HUES64 (cell line): Measurements from ENCODE around the gene ATOH7.

ENCODE experiments used
- H3K27ac ChIP-seq: 2 replicates; pipeline ENCODE4 v1.7.0; 2013; ENCODE audit warnings: low read depth, low read length, inconsistent platforms
- H3K27me3 ChIP-seq: 2 replicates; pipeline ENCODE4 v1.6.1; 2013; ENCODE audit warnings: mild to moderate bottlenecking, low read length; ENCODE audit not compliant: insufficient read depth
- H3K36me3 ChIP-seq: 2 replicates; pipeline ENCODE4 v1.6.1; 2013; ENCODE audit warnings: mild to moderate bottlenecking, low read length; ENCODE audit not compliant: insufficient read depth
- H3K4me1 ChIP-seq: 2 replicates; pipeline ENCODE4 v1.6.1; 2013; ENCODE audit warnings: mild to moderate bottlenecking, low read length, moderate library complexity; ENCODE audit not compliant: insufficient read depth
- H3K4me3 ChIP-seq: 2 replicates; pipeline ENCODE4 v1.5.1; 2013; ENCODE audit warnings: mild to moderate bottlenecking, low read length, moderate library complexity
- H3K9ac ChIP-seq: 2 replicates; pipeline ENCODE4 v1.6.1; 2013; ENCODE audit warnings: mild to moderate bottlenecking, low read depth, low read length
- H3K9me3 ChIP-seq: 2 replicates; pipeline ENCODE4 v1.6.1; 2013; ENCODE audit warnings: low read depth, low read length; ENCODE audit not compliant: insufficient read depth
- WGBS: fragments of 150-250, 120-280 bp; methylation state at CpG from one replicate; pipeline ENCODE4 v1.1.7; 2013; ENCODE audit warnings: missing lambda C conversion rate; 5-methylcytosine and 5-hydroxymethylcytosine counted together

The ATOH7 gene

GRCh38 chr10:68235581-68235980 lies 3.7 kb upstream of the ATOH7 start:
- Histone ChIP-seq H3K36me3 (no peaks in the 10 kb centered on the region), H3K4me3 (no peak overlapping the region), H3K9ac (no peak overlapping the region), H3K9me3 (no peaks in the 10 kb centered on the region), H3K4me1 (peaks cover 9% of the 10 kb centered on the region; the same call in 1 of the 2 replicates), H3K27ac (no peak overlapping the region), H3K27me3 (peaks cover 34% of the 10 kb centered on the region)

GRCh38 chr10:68235111-68235510 lies 3.2 kb upstream of the ATOH7 start:
- 90% methylated on average over 2 of the region's 2 CpGs for WGBS
- Histone ChIP-seq H3K9me3 (no peaks in the 10 kb centered on the region), H3K27ac (no peak overlapping the region), H3K36me3 (no peaks in the 10 kb centered on the region), H3K9ac (no peak overlapping the region), H3K4me1 (peaks cover 11% of the 10 kb centered on the region; the same call in 1 of the 2 replicates), H3K27me3 (peaks cover 39% of the 10 kb centered on the region), H3K4me3 (no peak overlapping the region)

- H3K4me1 ChIP-seq, result peaks cover 11% of the 10 kb centered on the region; the same call in 1 of the 2 replicates
- no peaks in the 10 kb centered on the region for H3K9me3 ChIP-seq
- no peaks in the 10 kb centered on the region for H3K36me3 ChIP-seq
- no peak overlapping the region for H3K4me3 ChIP-seq
- WGBS, result 93% methylated on average over 3 of the region's 3 CpGs
- no peak overlapping the region for H3K27ac ChIP-seq
- H3K9ac ChIP-seq, result no peak overlapping the region
- peaks cover 53% of the 10 kb centered on the region for H3K27me3 ChIP-seq
Observed at GRCh38 chr10:68233046-68233445, 1.1 kb upstream of the ATOH7 start.

- peak overlapping the region; percentile 63 for H3K4me3 ChIP-seq
- peak overlapping the region; percentile 62; the same call in 1 of the 2 replicates for H3K27ac ChIP-seq
- under 1% methylated on average over 81 of the region's 81 CpGs for WGBS
- H3K27me3 ChIP-seq, result peaks cover 53% of the 10 kb centered on the region
- peak overlapping the region; percentile 89 for H3K9ac ChIP-seq
- no peaks in the 10 kb centered on the region for H3K36me3 ChIP-seq
- H3K4me1 ChIP-seq, result peaks cover 11% of the 10 kb centered on the region; the same call in 1 of the 2 replicates
- no peaks in the 10 kb centered on the region for H3K9me3 ChIP-seq
Observed at GRCh38 chr10:68231106-68231816, 652 bp downstream of the ATOH7 start.

GRCh38 chr10:68230268-68230667 lies 1.6 kb downstream of the ATOH7 start:
- 97% methylated on average over 4 of the region's 5 CpGs for WGBS
- peak overlapping the region; percentile 63 for H3K4me3 ChIP-seq

GRCh38 chr10:68224810-68225209 lies 7.1 kb downstream of the ATOH7 start:
- H3K4me3 ChIP-seq, result no peak overlapping the region
- peaks cover 11% of the 10 kb centered on the region for H3K27me3 ChIP-seq
- no peaks in the 10 kb centered on the region for H3K36me3 ChIP-seq
- H3K9me3 ChIP-seq, result no peaks in the 10 kb centered on the region
- no peak overlapping the region for H3K9ac ChIP-seq
- H3K27ac ChIP-seq, result no peak overlapping the region
- no peaks in the 10 kb centered on the region for H3K4me1 ChIP-seq

More at GRCh38 chr10:68230268-68230667, 1.6 kb downstream of the ATOH7 start:
- Histone ChIP-seq H3K9ac (no peak overlapping the region; the same call in 1 of the 2 replicates), H3K9me3 (no peaks in the 10 kb centered on the region), H3K27ac (no peak overlapping the region), H3K36me3 (no peaks in the 10 kb centered on the region), H3K4me1 (peaks cover 11% of the 10 kb centered on the region; the same call in 1 of the 2 replicates), H3K27me3 (peaks cover 53% of the 10 kb centered on the region)

- no peaks in the 10 kb centered on the region for H3K36me3 ChIP-seq
- no peaks in the 10 kb centered on the region for H3K9me3 ChIP-seq
- peaks cover 1% of the 10 kb centered on the region; the same call in 1 of the 2 replicates for H3K27me3 ChIP-seq
- no peak overlapping the region for H3K9ac ChIP-seq
- 64% methylated on average over 3 of the region's 3 CpGs for WGBS
- H3K27ac ChIP-seq, result no peak overlapping the region
- H3K4me1 ChIP-seq, result no peaks in the 10 kb centered on the region
- no peak overlapping the region for H3K4me3 ChIP-seq
Observed at GRCh38 chr10:68223535-68224165, 8.3 kb downstream of the ATOH7 start.

- Histone ChIP-seq H3K27me3 (no peaks in the 10 kb centered on the region), H3K4me3 (no peak overlapping the region), H3K9ac (no peak overlapping the region), H3K4me1 (no peaks in the 10 kb centered on the region), H3K9me3 (no peaks in the 10 kb centered on the region), H3K27ac (no peak overlapping the region), H3K36me3 (no peaks in the 10 kb centered on the region)
- 87% methylated on average over 2 of the region's 2 CpGs for WGBS
Observed at GRCh38 chr10:68222391-68222790, 9.5 kb downstream of the ATOH7 start.

- Histone ChIP-seq H3K9me3 (no peaks in the 10 kb centered on the region), H3K4me3 (no peak overlapping the region), H3K36me3 (no peaks in the 10 kb centered on the region), H3K27me3 (no peaks in the 10 kb centered on the region), H3K9ac (no peak overlapping the region), H3K27ac (no peak overlapping the region), H3K4me1 (no peaks in the 10 kb centered on the region)
Observed at GRCh38 chr10:68221196-68221595, 10.7 kb downstream of the ATOH7 start.

- Histone ChIP-seq H3K9ac (no peak overlapping the region), H3K27me3 (no peaks in the 10 kb centered on the region), H3K4me3 (no peak overlapping the region), H3K4me1 (no peaks in the 10 kb centered on the region), H3K36me3 (no peaks in the 10 kb centered on the region), H3K9me3 (no peaks in the 10 kb centered on the region), H3K27ac (no peak overlapping the region)
- 97% methylated on average over 4 of the region's 4 CpGs for WGBS
Observed at GRCh38 chr10:68218786-68219185, 13.1 kb downstream of the ATOH7 start.

GRCh38 chr10:68212721-68213352 lies 19.1 kb downstream of the ATOH7 start:
- WGBS, result 77% methylated on average over 7 of the region's 8 CpGs
- no peak overlapping the region for H3K27ac ChIP-seq
- H3K27me3 ChIP-seq, result no peaks in the 10 kb centered on the region
- no peaks in the 10 kb centered on the region for H3K36me3 ChIP-seq
- no peaks in the 10 kb centered on the region for H3K9me3 ChIP-seq
- H3K4me1 ChIP-seq, result no peaks in the 10 kb centered on the region
- H3K9ac ChIP-seq, result no peak overlapping the region
- H3K4me3 ChIP-seq, result no peak overlapping the region
